K562 (cell line): ENCODE data around the gene CCL27. TPM values are rescaled to one million over a fixed set of nuclear protein-coding genes. Genes with fewer than 3 reads are reported as not detected.

ENCODE experiments used
- BCL6 ChIP-seq: fragments of 250-450 bp; sonication (Bioruptor Pico); IDR thresholded peaks from 2 replicates; pipeline ENCODE4 v1.4.0; 2020
- CBFB ChIP-seq: sonication (generic); formaldehyde crosslinking; IDR thresholded peaks from 2 replicates; pipeline ENCODE4 v1.4.0; 2020; ENCODE audit warnings: mild to moderate bottlenecking, missing genetic modification reagents
- FOSL1 ChIP-seq: fragments of 200-800 bp; sonication (Bioruptor generic); conservative IDR thresholded peaks from 2 replicates; pipeline ENCODE4 v1.6.1; 2016; ENCODE audit warnings: missing genetic modification characterization, missing compliant biosample characterization
- FOXJ3 ChIP-seq: sonication (generic); formaldehyde crosslinking; IDR thresholded peaks from 2 replicates; pipeline ENCODE4 v1.4.0; 2020; ENCODE audit warnings: mild to moderate bottlenecking, missing genetic modification reagents
- GTF2F1 ChIP-seq: IDR thresholded peaks from 2 replicates; pipeline ENCODE4 v1.6.1; 2011; ENCODE audit warnings: low read depth, low read length, improper control_type of control experiment
- LEF1 ChIP-seq: fragments of 450-650 bp; IDR thresholded peaks from 2 replicates; pipeline ENCODE4 v1.6.1; 2016; ENCODE audit warnings: mild to moderate bottlenecking
- MCM2 ChIP-seq: fragments of 450-650 bp; IDR thresholded peaks from 2 replicates; pipeline ENCODE4 v1.6.1; 2017; ENCODE audit warnings: low read depth, mild to moderate bottlenecking
- NONO ChIP-seq, 2 experiments: fragments of 200-400 bp in 1 of 2; fragments of 450-650 bp in 1 of 2; formaldehyde crosslinking in 1 of 2; IDR thresholded peaks; 2 replicates each; pipeline ENCODE4 v1.6.1; 2017; ENCODE audit warnings: low read depth in 2 of 2, mild to moderate bottlenecking in 2 of 2, moderate library complexity in 2 of 2, low read length in 1 of 2
- PCBP2 ChIP-seq: fragments of 200-400 bp; formaldehyde crosslinking; IDR thresholded peaks from 2 replicates; pipeline ENCODE4 v1.6.1; 2018; ENCODE audit warnings: low read length, low read depth, mild to moderate bottlenecking, moderate library complexity; ENCODE audit not compliant: poor library complexity, severe bottlenecking
- SLC30A9 ChIP-seq: fragments of 250-450 bp; sonication (Bioruptor Pico); IDR thresholded peaks from 2 replicates; pipeline ENCODE4 v1.8.0; 2022; ENCODE audit warnings: mild to moderate bottlenecking, moderate library complexity
- ZNF140 ChIP-seq: fragments of 250-450 bp; sonication (Bioruptor Pico); IDR thresholded peaks from 2 replicates; pipeline ENCODE4 v1.8.0; 2021; ENCODE audit warnings: moderate library complexity, mild to moderate bottlenecking, inconsistent platforms
- ZNF408 ChIP-seq: fragments of 250-450 bp; sonication (Bioruptor Pico); IDR thresholded peaks from 2 replicates; pipeline ENCODE4 v1.4.0; 2020; ENCODE audit warnings: low read depth, mild to moderate bottlenecking, moderate library complexity
- polyA plus RNA-seq, 8 experiments: library from polyadenylated mRNA; depleted of rRNA in 4 of 8; stranded (reverse) in 5 of 8; unstranded in 3 of 8; fragments of >200 nt; fragmentation: Nextera tagmentation in 2 of 8; fragmentation: Illumina TruSeq in 1 of 8; extraction: Ambion mirVana in 2 of 8; extraction: Trizol in 1 of 8; gene quantifications; 2 replicates each; pipeline versions ENCODE4 v1.2.1 to v1.2.3, GENCODE V29; 2011 to 2014; ENCODE audit warnings: inconsistent platforms in 1 of 8, missing spikeins in 1 of 8
- total RNA-seq, 7 experiments: library from RNA; depleted of rRNA in 6 of 7; stranded (reverse); fragments of >200 nt in 6 of 7; fragmentation: Illumina TruSeq in 2 of 7; extraction: Trizol in 2 of 7; gene quantifications; 2 replicates each; pipeline versions ENCODE4 v1.2.1 to v1.2.3, GENCODE V29; 2011 to 2021; ENCODE audit warnings: low replicate concordance in 1 of 7
- TF ChIP-seq, protein P1 (sequence below): sonication (generic); formaldehyde crosslinking; IDR thresholded peaks from 2 replicates; pipeline ENCODE4 v1.8.0; 2023; ENCODE audit warnings: mild to moderate bottlenecking, missing genetic modification reagents
- TF ChIP-seq, protein P2 (sequence below): fragments of 450-650 bp; IDR thresholded peaks from 2 replicates; pipeline ENCODE4 v1.6.1; 2017; ENCODE audit warnings: mild to moderate bottlenecking, moderate library complexity
- TF ChIP-seq, protein P3 (sequence below): fragments of 450-650 bp; IDR thresholded peaks from 2 replicates; pipeline ENCODE4 v1.6.1; 2016; ENCODE audit warnings: mild to moderate bottlenecking
- TF ChIP-seq, protein P4 (sequence below): fragments of 250-450 bp; sonication (Bioruptor Pico); IDR thresholded peaks from 2 replicates; pipeline ENCODE4 v1.9.0; 2021; ENCODE audit warnings: mild to moderate bottlenecking, inconsistent platforms
- TF ChIP-seq, protein P5 (sequence below): sonication (generic); formaldehyde crosslinking; IDR thresholded peaks from 2 replicates; pipeline ENCODE4 v1.8.1; 2022; ENCODE audit warnings: missing genetic modification reagents

The CCL27 gene
- total and polyA plus RNA-seq, 9 of the 15 experiments (the other 6 are each of a cell fraction or from before 2014, with no cell fraction given): 0.10 to 0.53 (median 0.27) TPM; not detected in 5

DNA sequence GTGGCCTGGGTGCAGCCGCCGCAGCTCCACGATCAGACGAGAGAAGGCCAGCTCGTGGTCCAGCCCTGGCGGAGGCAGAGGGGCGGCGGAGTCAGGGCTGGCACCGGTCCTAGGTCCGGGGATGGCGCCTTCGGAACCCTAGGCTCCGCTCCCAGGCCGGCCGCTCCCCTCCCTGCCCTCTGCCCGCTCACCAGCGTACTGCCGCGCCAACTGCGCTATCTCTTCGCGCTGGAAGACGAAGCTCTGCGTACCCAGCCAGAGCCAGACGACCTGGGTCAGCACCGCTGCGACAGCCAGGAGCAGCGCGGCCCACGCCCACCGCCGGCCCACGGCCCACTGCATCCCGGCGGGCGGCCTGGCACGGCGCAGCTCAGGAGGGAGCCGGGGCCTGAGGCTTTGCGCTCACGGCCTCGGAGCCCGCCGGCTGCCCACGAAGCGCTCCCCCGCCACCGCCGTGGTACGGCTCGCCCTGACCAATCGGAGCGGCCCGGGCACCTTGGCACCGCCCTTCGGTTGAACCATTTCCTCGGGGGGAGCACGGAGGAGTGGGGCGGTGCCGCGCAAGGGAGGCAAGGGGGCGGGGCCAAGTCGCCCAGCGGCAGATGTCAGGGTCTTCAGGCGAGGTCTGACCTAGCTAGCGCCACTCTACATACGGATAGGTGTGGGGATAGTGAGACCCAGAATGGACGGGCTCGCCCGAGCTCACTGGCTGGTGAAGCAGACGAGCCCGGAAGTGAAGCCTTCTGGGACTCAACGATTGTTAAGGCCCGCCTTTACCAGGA is 24.9 kb downstream of the CCL27 start, which contains the start of gene SIGMAR1 (continued):
- TF ChIP-seq PCBP2: no peak
- TF ChIP-seq, protein P1, sequence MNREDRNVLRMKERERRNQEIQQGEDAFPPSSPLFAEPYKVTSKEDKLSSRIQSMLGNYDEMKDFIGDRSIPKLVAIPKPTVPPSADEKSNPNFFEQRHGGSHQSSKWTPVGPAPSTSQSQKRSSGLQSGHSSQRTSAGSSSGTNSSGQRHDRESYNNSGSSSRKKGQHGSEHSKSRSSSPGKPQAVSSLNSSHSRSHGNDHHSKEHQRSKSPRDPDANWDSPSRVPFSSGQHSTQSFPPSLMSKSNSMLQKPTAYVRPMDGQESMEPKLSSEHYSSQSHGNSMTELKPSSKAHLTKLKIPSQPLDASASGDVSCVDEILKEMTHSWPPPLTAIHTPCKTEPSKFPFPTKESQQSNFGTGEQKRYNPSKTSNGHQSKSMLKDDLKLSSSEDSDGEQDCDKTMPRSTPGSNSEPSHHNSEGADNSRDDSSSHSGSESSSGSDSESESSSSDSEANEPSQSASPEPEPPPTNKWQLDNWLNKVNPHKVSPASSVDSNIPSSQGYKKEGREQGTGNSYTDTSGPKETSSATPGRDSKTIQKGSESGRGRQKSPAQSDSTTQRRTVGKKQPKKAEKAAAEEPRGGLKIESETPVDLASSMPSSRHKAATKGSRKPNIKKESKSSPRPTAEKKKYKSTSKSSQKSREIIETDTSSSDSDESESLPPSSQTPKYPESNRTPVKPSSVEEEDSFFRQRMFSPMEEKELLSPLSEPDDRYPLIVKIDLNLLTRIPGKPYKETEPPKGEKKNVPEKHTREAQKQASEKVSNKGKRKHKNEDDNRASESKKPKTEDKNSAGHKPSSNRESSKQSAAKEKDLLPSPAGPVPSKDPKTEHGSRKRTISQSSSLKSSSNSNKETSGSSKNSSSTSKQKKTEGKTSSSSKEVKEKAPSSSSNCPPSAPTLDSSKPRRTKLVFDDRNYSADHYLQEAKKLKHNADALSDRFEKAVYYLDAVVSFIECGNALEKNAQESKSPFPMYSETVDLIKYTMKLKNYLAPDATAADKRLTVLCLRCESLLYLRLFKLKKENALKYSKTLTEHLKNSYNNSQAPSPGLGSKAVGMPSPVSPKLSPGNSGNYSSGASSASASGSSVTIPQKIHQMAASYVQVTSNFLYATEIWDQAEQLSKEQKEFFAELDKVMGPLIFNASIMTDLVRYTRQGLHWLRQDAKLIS (CRISPR knock-in tag): no peak
- no peak for TF ChIP-seq FOSL1
- TF ChIP-seq LEF1: no peak
- TF ChIP-seq, protein P2, sequence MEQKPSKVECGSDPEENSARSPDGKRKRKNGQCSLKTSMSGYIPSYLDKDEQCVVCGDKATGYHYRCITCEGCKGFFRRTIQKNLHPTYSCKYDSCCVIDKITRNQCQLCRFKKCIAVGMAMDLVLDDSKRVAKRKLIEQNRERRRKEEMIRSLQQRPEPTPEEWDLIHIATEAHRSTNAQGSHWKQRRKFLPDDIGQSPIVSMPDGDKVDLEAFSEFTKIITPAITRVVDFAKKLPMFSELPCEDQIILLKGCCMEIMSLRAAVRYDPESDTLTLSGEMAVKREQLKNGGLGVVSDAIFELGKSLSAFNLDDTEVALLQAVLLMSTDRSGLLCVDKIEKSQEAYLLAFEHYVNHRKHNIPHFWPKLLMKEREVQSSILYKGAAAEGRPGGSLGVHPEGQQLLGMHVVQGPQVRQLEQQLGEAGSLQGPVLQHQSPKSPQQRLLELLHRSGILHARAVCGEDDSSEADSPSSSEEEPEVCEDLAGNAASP: no peak
- TF ChIP-seq CBFB: no peak
- TF ChIP-seq, protein P3, sequence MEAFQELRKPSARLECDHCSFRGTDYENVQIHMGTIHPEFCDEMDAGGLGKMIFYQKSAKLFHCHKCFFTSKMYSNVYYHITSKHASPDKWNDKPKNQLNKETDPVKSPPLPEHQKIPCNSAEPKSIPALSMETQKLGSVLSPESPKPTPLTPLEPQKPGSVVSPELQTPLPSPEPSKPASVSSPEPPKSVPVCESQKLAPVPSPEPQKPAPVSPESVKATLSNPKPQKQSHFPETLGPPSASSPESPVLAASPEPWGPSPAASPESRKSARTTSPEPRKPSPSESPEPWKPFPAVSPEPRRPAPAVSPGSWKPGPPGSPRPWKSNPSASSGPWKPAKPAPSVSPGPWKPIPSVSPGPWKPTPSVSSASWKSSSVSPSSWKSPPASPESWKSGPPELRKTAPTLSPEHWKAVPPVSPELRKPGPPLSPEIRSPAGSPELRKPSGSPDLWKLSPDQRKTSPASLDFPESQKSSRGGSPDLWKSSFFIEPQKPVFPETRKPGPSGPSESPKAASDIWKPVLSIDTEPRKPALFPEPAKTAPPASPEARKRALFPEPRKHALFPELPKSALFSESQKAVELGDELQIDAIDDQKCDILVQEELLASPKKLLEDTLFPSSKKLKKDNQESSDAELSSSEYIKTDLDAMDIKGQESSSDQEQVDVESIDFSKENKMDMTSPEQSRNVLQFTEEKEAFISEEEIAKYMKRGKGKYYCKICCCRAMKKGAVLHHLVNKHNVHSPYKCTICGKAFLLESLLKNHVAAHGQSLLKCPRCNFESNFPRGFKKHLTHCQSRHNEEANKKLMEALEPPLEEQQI: no peak
- TF ChIP-seq ZNF140 (CRISPR knock-in tag): no peak
- no peak for TF ChIP-seq FOXJ3 (CRISPR knock-in tag)
- TF ChIP-seq GTF2F1: no peak
- no peak for TF ChIP-seq MCM2
- TF ChIP-seq BCL6 (CRISPR knock-in tag): no peak
- TF ChIP-seq, protein P4, sequence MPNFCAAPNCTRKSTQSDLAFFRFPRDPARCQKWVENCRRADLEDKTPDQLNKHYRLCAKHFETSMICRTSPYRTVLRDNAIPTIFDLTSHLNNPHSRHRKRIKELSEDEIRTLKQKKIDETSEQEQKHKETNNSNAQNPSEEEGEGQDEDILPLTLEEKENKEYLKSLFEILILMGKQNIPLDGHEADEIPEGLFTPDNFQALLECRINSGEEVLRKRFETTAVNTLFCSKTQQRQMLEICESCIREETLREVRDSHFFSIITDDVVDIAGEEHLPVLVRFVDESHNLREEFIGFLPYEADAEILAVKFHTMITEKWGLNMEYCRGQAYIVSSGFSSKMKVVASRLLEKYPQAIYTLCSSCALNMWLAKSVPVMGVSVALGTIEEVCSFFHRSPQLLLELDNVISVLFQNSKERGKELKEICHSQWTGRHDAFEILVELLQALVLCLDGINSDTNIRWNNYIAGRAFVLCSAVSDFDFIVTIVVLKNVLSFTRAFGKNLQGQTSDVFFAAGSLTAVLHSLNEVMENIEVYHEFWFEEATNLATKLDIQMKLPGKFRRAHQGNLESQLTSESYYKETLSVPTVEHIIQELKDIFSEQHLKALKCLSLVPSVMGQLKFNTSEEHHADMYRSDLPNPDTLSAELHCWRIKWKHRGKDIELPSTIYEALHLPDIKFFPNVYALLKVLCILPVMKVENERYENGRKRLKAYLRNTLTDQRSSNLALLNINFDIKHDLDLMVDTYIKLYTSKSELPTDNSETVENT: no peak
- no peak for TF ChIP-seq SLC30A9 (CRISPR knock-in tag)
- no peak for TF ChIP-seq ZNF408 (CRISPR knock-in tag)
- TF ChIP-seq NONO (IDR thresholded peaks at IDR 0.05; ENCODE audit: low read depth in 2 of 2, low read length in 1 of 2): peak; percentile 31 to 95; a peak in 3 of 4 replicates
- TF ChIP-seq, protein P5, sequence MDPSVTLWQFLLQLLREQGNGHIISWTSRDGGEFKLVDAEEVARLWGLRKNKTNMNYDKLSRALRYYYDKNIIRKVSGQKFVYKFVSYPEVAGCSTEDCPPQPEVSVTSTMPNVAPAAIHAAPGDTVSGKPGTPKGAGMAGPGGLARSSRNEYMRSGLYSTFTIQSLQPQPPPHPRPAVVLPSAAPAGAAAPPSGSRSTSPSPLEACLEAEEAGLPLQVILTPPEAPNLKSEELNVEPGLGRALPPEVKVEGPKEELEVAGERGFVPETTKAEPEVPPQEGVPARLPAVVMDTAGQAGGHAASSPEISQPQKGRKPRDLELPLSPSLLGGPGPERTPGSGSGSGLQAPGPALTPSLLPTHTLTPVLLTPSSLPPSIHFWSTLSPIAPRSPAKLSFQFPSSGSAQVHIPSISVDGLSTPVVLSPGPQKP (CRISPR knock-in tag): no peak
